ENCODE measurements around the gene ENOX1.

ENOX1 gene

GRCh38 chr13:43584751-43585150 is 202.0 kb downstream of the ENOX1 start:
- no peak for DNase-seq

GRCh38 chr13:43583321-43583720 is 203.5 kb downstream of the ENOX1 start:
- DNase-seq = no peak

GRCh38 chr13:43580280-43580679 is 206.5 kb downstream of the ENOX1 start:
- DNase-seq = no peak

- DNase-seq = no peak
Observed at GRCh38 chr13:43579321-43579720, 207.5 kb downstream of the ENOX1 start.

- DNase-seq = no peak
Observed at GRCh38 chr13:43574605-43575004, 212.2 kb downstream of the ENOX1 start.

GRCh38 chr13:43573802-43574514 is 212.8 kb downstream of the ENOX1 start:
- no peak for DNase-seq

GRCh38 chr13:43573361-43573740 is 213.4 kb downstream of the ENOX1 start:
- DNase-seq = peak; percentile 37

GRCh38 chr13:43572656-43573360 is 214.0 kb downstream of the ENOX1 start:
- peak; percentile 37 for DNase-seq

- peak; percentile 5 for DNase-seq
Observed at GRCh38 chr13:43569658-43570057, 217.1 kb downstream of the ENOX1 start.

GRCh38 chr13:43567608-43568007 is 219.2 kb downstream of the ENOX1 start:
- no peak for DNase-seq

GRCh38 chr13:43564952-43565351 is 221.8 kb downstream of the ENOX1 start:
- DNase-seq = no peak

GRCh38 chr13:43561081-43561480 is 225.7 kb downstream of the ENOX1 start:
- no peak for DNase-seq

GRCh38 chr13:43558939-43559338 is 227.8 kb downstream of the ENOX1 start:
- DNase-seq = no peak

GRCh38 chr13:43558326-43558725 is 228.4 kb downstream of the ENOX1 start:
- no peak for DNase-seq

- DNase-seq = no peak
Observed at GRCh38 chr13:43555667-43556066, 231.1 kb downstream of the ENOX1 start.

- DNase-seq = peak; percentile 36
Observed at GRCh38 chr13:43551897-43552456, 234.8 kb downstream of the ENOX1 start.

- no peak for DNase-seq
Observed at GRCh38 chr13:43546816-43547215, 240.0 kb downstream of the ENOX1 start.

GRCh38 chr13:43546251-43546650 is 240.5 kb downstream of the ENOX1 start:
- DNase-seq = no peak

GRCh38 chr13:43545317-43545874 is 241.4 kb downstream of the ENOX1 start:
- no peak for DNase-seq

- DNase-seq = no peak
Observed at GRCh38 chr13:43544631-43545030, 242.1 kb downstream of the ENOX1 start.

- DNase-seq = peak; percentile 37
Observed at GRCh38 chr13:43544011-43544410, 242.8 kb downstream of the ENOX1 start.

GRCh38 chr13:43543331-43543730 is 243.4 kb downstream of the ENOX1 start:
- no peak for DNase-seq

- DNase-seq = no peak
Observed at GRCh38 chr13:43537124-43537523, 249.6 kb downstream of the ENOX1 start.

- no peak for DNase-seq
Observed at GRCh38 chr13:43529796-43530195, 257.0 kb downstream of the ENOX1 start.

Data from kidney glomerular epithelial cell (primary cell).